KOPT-K1 (cell line): Measurements from ENCODE around the gene CC2D1A.
"Not testable (repeated sequence)": the region's sequence is repeated elsewhere in the genome, so short reads cannot be mapped to it uniquely, and the experiment has no call there.

ENCODE experiments used
- H3K27ac ChIP-seq: fragments of 200-600 bp; sonication (generic); 2 replicates; pipeline ENCODE4 v1.5.1; 2016; ENCODE audit warnings: antibody characterized with exemption, mild to moderate bottlenecking, low read depth, low read length; ENCODE audit not compliant: poor library complexity, severe bottlenecking
- H3K36me3 ChIP-seq: fragments of 200-600 bp; sonication (generic); 2 replicates; pipeline ENCODE4 v1.5.1; 2017; ENCODE audit warnings: antibody characterized with exemption, mild to moderate bottlenecking, low read length, moderate library complexity; ENCODE audit not compliant: insufficient read depth
- H3K9me3 ChIP-seq: fragments of 200-600 bp; sonication (generic); 2 replicates; pipeline ENCODE4 v1.5.1; 2017; ENCODE audit warnings: antibody characterized with exemption, low read length, mild to moderate bottlenecking; ENCODE audit not compliant: insufficient read depth, poor library complexity, severe bottlenecking

Gene CC2D1A

DNA sequence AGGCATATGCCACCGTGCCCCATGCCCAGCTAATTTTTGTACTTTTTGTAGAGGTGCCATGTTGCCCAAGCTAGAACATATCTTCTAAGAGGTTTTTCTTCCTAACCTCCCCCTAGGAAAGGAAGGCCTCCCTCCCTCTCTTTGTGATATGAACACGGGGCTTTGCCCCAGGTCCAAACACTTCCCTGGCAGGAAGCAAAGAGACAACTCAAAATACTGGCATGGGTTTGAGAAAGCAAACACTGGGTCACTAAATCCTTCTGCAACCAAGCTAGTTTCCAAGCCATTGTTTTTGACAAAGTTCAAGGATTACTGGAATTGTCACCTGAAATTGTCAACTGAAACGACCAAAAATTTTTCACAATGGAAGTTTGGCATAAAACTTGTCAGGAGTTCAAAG is 8.8 kb downstream of the CC2D1A start:
- Histone ChIP-seq H3K27ac (no peak overlapping the region), H3K9me3 (no peaks in the 10 kb centered on the region), H3K36me3 (peaks cover 83% of the 10 kb centered on the region)

DNA sequence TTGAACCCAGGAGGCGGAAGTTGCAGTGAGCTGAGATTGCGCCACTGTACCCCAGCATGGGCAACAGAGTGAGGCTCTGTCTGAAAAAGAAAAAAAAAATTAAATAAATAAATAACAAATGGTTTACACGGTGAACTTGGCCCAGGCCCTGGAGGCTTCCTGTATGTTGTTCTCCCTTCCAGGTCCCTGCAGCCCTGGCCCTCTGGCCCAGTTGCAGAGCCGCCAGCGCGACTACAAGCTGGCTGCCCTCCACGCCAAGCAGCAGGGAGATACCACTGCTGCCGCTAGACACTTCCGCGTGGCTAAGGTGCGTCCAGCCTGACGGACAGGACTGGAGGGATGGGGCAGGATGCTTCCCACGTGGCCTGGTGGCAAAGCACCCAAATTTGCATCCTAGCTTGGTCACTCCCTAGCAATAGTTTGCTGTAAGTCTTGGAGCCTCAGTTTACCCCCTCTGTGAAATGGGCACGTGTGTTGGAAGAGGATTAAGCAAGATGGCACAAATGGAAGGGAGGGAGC is 11.9 kb downstream of the CC2D1A start:
- Histone ChIP-seq H3K36me3 (peaks cover 85% of the 10 kb centered on the region), H3K27ac (no peak overlapping the region), H3K9me3 (peaks cover 7% of the 10 kb centered on the region)

DNA sequence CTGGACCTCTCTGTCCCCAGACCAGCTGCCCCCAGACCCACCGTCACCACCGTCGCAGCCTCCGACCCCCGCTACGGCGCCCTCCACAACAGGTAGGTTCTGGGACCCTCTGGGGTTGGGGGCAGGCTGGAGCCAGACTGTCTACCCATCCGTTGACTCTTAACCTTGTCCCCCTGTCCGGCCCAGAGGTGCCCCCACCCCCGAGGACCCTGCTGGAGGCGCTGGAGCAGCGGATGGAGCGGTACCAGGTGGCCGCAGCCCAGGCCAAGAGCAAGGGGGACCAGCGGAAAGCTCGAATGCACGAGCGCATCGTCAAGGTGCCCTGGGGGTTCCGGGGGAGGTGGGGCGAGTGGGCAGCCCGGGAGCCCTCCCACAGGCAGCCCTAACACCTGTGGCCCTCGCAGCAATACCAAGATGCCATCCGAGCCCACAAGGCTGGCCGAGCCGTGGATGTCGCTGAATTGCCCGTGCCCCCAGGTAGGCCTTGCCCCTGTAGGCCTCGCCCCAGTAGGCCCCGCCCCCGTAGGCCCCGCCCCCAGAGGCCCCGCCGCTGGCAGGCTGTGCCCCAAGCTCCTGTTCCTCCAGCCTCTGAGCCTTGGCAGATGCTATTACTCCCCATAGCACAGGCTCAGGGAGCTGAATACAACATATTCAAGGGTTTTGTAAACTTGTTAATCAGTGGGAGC is 12.9 kb downstream of the CC2D1A start:
- peaks cover 84% of the 10 kb centered on the region for H3K36me3 ChIP-seq
- no peak overlapping the region for H3K27ac ChIP-seq
- peaks cover 7% of the 10 kb centered on the region for H3K9me3 ChIP-seq

DNA sequence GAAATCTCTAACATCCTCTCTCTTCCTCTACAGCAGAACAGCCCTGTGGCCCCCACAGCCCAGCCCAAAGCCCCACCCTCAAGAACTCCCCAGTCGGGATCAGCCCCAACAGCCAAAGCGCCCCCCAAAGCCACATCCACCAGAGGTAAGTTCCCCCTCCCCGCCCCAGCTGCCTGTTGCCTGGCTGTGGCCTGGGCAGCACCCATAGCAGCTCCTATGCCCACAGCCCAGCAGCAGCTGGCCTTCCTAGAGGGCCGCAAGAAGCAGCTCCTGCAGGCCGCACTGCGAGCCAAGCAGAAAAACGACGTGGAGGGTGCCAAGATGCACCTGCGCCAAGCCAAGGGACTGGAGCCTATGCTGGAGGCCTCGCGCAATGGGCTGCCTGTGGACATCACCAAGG is 14.5 kb downstream of the CC2D1A start:
- Histone ChIP-seq H3K27ac (no peak overlapping the region), H3K9me3 (peaks cover 7% of the 10 kb centered on the region), H3K36me3 (peaks cover 86% of the 10 kb centered on the region)

DNA sequence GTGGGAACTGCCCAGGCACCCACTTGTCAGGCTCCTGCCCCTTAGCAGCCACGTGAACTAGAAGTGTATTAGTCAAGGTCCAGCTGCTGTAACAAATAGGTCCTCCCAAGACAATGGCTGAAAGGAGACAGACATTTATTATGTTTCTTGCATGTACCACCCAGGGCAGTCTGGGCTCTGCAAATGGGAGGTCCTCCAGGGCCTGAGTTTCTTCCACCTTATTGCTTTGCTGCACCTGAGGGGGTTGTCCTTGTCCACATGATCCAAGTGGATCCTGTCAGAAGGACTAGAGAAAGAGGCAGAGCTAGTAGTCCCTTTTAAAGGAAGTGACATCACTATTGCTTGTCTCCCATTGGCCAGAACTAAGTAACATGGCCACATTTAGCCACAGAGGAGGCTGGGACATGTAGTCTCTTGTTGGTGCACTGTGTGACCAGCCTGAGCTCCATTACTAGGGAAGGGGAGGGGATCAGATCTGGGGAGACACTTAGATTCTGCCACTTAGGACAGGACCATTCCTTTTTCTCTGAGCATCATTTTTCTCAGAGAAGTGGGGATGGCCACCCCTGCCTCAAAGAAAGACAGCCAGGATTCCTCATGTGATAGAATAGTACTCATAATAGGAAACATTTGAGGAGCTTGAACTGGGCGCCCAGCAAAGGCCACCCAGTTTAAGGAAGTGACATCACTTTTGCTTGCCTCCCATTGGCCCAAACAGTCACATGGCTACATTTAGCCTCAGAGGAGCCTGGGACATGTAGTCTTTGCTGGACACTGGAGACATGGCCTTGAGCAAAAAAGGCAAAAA is 15.1 kb downstream of the CC2D1A start:
- Histone ChIP-seq H3K9me3 (peaks cover 7% of the 10 kb centered on the region), H3K36me3 (peaks cover 84% of the 10 kb centered on the region), H3K27ac (no peak overlapping the region)

DNA sequence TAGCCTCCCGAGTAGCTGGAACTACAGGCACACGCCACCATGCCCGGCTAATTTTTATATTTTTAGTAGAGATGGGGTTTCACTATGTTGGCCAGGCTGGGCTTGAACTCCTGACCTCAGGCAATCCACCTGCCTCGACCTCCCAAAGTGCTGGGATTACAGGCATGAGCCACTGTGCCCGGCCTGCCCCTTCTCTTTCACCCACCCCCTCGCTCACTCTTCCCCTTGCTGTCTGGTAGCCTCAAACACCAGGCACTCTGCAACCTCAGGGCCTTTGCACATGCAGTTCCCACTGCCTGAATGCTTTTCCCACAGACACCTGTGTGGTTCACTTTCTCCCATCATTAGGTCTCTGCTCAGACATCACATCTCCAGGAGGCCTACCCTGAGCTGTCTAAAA is 16.1 kb downstream of the CC2D1A start:
- peaks cover 86% of the 10 kb centered on the region for H3K36me3 ChIP-seq
- not testable (repeated sequence) for H3K27ac ChIP-seq, H3K9me3 ChIP-seq

DNA sequence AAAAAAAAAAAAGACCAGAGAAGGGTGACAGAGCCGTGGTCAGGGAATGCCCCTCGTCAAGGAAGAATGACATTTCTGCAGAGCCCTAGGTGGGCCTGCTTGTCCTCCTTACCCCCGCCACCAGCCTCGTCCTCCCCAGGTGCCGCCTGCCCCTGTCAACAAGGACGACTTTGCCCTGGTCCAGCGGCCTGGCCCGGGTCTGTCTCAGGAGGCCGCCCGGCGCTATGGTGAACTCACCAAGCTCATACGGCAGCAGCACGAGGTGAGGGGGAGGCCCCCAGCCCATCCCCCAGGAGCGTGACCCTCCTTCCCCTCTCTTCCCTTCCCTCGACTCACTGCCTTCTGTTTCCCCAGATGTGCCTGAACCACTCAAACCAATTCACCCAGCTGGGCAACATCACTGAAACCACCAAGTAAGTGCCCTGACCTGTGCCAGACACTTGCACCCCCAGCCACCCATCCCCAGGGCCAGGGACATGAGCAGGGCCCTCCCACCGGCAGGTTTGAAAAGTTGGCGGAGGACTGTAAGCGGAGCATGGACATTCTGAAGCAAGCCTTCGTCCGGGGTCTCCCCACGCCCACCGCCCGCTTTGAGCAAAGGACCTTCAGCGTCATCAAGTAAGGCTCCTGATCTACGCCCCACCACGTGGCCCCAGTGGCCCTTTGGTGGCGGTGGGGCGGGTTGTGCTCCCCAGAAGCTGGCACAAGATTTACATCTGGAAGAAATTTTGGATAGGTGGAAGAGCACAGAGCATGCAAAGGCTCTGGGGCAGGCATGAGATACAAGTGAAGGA is 17.4 kb downstream of the CC2D1A start:
- no peak overlapping the region for H3K27ac ChIP-seq
- H3K9me3 ChIP-seq = peaks cover 7% of the 10 kb centered on the region
- H3K36me3 ChIP-seq = peaks cover 92% of the 10 kb centered on the region

DNA sequence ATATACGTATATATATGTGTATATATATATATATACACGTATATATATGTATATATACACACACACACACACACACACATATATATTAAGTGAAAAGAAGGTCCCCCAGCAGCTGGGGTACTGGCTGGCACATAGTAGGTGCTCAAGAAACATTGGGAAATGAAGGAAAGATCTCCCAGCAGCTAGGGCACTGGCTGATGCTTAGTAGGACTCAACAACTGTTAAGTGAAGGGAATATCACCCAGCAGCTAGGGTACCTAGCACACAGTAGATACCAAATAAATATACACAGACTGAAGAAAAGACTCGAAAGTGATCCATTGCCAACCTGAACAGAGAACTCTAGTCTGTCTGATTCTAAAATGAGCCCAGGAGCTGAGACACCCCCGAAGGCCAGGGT is 20.0 kb downstream of the CC2D1A start:
- no peak overlapping the region for H3K27ac ChIP-seq
- H3K36me3 ChIP-seq = peaks cover 78% of the 10 kb centered on the region
- H3K9me3 ChIP-seq = peaks cover 2% of the 10 kb centered on the region

DNA sequence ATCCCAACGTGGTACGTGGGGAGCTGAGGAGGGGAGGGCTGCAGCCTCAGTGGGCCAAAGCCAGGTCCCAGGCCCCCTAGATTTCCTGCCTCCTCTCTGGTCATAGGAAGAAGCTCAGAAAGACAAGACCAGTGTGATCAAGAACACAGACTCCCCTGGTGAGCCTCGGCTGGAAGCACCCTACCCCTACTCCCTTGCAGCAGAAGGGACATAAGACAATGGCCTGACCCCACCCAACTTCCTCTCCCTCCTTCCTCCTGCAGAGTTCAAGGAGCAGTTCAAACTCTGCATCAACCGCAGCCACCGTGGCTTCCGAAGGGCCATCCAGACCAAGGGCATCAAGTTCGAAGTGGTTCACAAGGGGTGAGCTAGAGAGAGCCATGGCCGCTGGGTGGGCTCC is 20.7 kb downstream of the CC2D1A start:
- Histone ChIP-seq H3K27ac (no peak overlapping the region), H3K9me3 (no peaks in the 10 kb centered on the region), H3K36me3 (peaks cover 72% of the 10 kb centered on the region)

DNA sequence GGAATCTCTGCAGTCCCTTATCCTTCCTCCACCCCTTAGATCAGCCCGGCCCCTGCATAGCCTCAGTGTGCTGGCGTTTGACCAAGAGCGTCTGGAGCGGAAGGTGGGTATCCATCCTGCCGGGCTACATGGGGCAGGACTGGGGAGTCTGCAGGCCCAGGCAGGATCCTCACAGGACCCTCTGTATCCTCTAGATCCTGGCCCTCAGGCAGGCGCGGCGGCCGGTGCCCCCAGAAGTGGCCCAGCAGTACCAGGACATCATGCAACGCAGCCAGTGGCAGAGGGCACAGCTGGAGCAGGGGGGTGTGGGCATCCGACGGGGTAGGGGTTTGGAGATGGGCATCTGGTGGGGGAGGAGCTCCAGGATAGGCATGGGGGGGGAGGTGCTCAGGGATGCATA is 23.3 kb downstream of the CC2D1A start:
- Histone ChIP-seq H3K36me3 (peaks cover 51% of the 10 kb centered on the region; the same call in 1 of the 2 replicates), H3K27ac (no peak overlapping the region), H3K9me3 (no peaks in the 10 kb centered on the region)

DNA sequence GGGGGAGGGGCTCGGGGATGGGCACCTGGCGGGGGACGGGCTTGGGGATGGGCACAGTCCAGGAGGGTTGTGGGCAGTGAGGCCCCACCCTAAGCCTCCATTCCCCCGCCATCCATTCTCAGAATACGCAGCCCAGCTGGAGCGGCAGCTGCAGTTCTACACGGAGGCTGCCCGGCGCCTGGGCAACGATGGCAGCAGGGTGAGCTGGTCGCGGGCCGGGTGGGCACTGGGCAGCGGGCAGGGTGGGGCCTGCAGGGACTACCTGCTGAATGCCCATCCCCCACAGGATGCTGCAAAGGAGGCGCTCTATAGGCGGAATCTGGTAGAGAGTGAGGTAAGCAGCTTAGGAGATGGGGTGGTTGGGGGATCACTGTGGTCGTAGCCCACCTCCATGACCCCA is 24.0 kb downstream of the CC2D1A start:
- Histone ChIP-seq H3K36me3 (peaks cover 45% of the 10 kb centered on the region; the same call in 1 of the 2 replicates), H3K27ac (no peak overlapping the region), H3K9me3 (no peaks in the 10 kb centered on the region)

DNA sequence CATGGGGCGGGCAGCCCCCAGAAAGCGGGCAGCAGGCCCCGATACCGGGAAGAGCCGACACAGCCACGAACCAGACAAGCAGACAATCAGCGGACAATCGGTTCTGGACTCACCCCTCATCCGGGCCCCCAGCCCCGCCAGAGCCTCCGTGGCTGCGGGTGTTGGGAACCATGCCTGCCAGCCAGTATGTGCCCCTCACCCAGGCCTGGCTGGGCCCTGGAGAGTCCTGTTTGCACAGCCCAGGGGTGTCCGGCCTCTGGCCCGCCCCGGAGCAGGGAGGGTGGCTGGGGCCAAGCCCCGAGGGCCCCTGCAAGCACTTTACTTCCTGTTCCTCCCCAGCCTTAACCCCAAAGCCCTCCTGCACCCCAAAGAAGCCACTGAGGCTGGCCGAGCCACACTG is 24.4 kb downstream of the CC2D1A start:
- Histone ChIP-seq H3K36me3 (peaks cover 40% of the 10 kb centered on the region; the same call in 1 of the 2 replicates), H3K9me3 (no peaks in the 10 kb centered on the region), H3K27ac (no peak overlapping the region)

DNA sequence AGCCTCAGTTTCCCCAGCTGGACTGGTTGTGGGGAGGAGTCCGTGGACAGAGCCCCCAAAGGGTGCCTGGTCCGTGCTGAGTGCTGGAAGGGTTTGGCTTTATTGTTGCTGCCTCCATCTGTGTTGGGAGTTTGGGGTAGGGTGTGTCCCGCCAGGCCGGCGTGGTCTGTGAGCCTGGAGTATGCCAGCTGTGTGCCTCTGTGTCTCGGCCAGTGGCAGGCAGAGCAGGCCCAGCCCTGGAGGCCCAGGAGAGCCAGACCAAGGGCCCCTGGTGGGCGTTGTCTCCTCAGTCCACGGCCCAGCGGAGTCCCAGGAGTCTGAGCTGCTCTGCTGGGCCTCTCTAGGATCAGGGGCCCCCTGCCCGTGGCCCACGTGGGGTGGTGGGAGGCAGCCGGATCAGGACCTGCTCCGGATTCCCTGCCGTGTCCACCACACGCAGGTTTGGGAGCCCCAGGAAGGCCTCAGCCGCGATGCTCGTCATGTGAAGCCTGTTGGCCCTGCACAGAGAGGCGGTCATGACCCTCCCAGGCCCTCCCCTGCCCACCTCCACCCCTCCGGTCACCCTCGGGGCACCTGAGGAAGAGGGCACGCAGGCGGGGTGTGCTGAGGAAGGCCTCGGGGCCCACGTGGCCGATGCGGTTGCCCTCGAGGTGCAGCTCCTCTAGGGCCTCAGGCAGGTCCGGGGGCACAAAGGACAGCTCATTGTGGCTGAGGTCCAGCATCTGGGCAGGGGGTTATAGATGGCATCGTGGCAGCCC is 25.6 kb downstream of the CC2D1A start:
- Histone ChIP-seq H3K9me3 (no peaks in the 10 kb centered on the region), H3K36me3 (peaks cover 31% of the 10 kb centered on the region; the same call in 1 of the 2 replicates)

DNA sequence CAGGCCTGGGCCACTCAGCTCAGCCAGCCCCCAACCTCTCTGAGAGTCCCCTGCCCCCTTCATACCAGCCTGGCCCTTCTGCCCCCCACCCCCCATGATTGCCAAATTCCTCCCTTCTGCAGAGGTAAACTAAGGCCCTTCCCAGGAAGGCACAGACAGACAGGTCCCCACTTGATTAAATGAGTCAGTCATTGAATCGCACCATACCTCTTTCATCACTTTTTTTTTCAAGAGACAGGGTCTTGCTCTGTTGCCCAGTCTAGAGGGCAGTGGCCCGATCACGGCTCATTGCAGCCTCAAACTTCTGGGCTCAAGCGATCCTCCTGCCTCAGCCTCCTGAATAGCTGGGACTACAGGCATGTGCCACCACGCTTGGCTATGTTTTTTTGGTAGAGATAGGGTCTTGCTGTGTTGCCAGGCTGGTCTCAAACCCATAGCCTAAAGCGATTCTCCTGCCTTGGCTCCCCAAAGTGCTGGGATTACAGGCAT is 26.2 kb downstream of the CC2D1A start:
- H3K36me3 ChIP-seq = peaks cover 24% of the 10 kb centered on the region; the same call in 1 of the 2 replicates
- no peak overlapping the region for H3K27ac ChIP-seq
- H3K9me3 ChIP-seq = no peaks in the 10 kb centered on the region

More for the DNA sequence above, 25.6 kb downstream of the CC2D1A start:
- no peak overlapping the region for H3K27ac ChIP-seq
